ENCODE measurements around the gene BCO1.

The BCO1 gene

GRCh38 chr16:81321536-81321935 lies 83.0 kb downstream of the BCO1 start:
- H3K4me3 ChIP-seq (ENCODE audit: low read depth, low read length) = no peak overlapping the region
- DNase-seq (ENCODE audit: low read depth) = no peak
- TF ChIP-seq CTCF (IDR thresholded peaks at IDR 0.05; ENCODE audit: low read depth, low read length, missing control alignments) = no peak

DNA sequence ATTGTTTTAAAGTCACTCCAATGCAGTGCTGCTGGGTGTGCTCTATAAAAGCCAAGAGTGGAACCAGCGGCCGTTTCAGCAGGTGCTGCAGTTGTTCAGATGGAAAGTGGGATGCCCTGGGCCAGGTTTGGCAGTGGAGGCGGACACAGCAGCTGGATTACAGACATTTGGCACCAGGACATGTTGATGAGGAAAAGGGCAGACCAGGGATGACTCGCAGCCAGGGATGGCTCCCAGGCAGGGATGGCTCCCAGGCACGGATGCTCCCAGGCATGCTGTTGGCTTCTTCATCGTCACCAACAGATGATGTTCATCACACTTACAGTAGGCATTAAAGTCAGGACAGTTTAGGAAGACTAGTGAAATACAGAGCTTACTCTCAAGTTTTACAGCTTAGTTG lies 86.3 kb downstream of the BCO1 start:
- no peak for DNase-seq (ENCODE audit: low read depth)
- H3K4me3 ChIP-seq (ENCODE audit: low read depth, low read length) = no peak overlapping the region
- no peak for TF ChIP-seq CTCF (IDR thresholded peaks at IDR 0.05; ENCODE audit: low read depth, low read length, missing control alignments)

DNA sequence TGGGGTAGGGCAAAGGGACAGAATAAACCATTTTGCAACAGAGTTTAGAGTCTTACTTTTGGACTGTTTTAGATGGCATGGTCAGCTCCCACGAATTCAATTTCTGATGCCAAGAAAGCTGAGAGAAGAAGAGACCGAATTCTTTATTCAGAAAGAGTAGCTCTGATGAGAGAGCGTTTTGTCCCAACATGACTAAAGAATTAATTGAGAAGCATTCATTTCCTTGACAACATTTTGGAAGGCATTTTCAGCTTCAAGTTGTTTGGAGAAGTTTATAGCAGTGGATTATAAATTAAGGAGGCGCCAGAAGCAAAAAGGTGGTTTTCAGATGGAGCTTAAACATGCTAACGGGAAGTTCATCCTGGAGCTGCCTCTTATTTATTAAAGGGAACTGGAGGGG lies 88.5 kb downstream of the BCO1 start:
- no peak for TF ChIP-seq CTCF (IDR thresholded peaks at IDR 0.05; ENCODE audit: low read depth, low read length, missing control alignments)
- DNase-seq (ENCODE audit: low read depth) = no peak
- no peak overlapping the region for H3K4me3 ChIP-seq (ENCODE audit: low read depth, low read length)

DNA sequence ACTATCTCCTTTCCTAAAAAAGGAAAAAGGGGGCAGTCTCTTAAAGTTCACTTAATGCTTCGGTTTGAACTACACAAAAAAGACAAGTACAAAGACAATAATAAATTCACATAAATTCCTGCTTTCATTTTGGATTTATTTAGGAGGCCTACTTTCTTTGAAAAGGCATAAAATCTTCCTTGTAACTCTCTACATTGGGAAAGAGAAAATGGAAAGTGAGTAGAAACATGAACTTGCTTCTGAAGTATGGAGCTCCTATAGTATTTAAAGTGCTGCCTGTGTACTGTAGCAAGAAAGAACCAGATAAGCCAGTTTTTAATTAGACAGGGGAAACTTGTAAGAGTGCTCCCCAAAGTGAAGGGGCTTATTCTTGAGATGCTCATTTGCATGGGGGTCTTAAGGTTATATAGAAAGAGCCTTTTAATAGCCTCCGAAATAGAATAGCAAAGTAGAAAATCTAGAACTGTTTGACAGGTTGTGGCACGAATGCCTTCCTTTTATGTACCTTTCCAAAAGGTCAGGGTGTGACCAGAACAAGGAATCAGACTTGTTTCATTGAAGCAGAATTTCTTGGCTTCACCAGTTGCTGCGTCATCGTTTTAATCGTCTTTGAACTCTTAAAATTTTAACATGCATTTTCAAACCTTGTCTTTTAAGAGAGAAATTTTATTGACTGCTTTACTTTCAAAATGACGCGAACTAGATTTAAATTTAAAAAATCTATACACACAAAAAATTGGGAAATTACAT lies 89.1 kb downstream of the BCO1 start:
- H3K4me3 ChIP-seq (ENCODE audit: low read depth, low read length) = no peak overlapping the region
- no peak for DNase-seq (ENCODE audit: low read depth)
- TF ChIP-seq CTCF (IDR thresholded peaks at IDR 0.05; ENCODE audit: low read depth, low read length, missing control alignments) = no peak

DNA sequence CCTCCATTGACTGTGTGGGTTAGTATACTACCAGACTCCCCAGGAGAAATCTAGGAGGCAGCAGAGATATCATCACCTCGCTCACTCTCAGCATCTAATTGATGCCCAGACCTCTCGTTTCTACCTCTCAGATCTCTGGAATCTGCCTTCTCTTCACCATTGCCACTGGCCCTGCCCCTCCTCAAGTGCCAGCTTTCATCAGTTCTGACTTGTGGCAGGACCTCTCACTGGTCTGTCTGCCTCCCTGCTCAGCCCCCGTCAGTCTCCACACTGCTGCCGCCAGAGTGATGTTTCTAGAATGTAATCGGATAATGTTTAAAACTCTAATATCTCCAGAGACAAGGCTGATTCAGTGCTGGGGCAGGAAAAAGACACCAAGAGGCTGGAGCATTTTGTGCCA lies 91.5 kb downstream of the BCO1 start:
- no peak for DNase-seq (ENCODE audit: low read depth)
- no peak overlapping the region for H3K4me3 ChIP-seq (ENCODE audit: low read depth, low read length)
- no peak for TF ChIP-seq CTCF (IDR thresholded peaks at IDR 0.05; ENCODE audit: low read depth, low read length, missing control alignments)

DNA sequence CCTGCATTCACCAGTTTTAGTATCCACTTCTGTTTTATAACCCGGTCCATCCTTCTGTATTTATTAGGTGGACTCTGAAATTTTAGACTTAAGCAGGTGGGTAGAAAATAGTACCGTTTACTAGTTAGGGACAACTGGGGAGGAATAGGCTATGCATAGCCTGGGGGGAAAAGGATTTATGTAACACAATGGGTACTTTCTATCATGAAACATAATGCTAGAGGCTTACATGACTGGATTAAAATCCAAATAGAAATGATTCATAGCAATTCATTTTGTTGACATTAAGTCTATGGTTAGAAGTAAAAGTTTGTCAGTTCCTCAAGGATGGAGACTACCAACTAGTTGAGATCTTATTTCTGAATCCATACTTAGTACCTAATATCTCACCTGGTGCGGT lies 94.9 kb downstream of the BCO1 start:
- H3K4me3 ChIP-seq (ENCODE audit: low read depth, low read length) = no peak overlapping the region
- no peak for TF ChIP-seq CTCF (IDR thresholded peaks at IDR 0.05; ENCODE audit: low read depth, low read length, missing control alignments)
- no peak for DNase-seq (ENCODE audit: low read depth)

DNA sequence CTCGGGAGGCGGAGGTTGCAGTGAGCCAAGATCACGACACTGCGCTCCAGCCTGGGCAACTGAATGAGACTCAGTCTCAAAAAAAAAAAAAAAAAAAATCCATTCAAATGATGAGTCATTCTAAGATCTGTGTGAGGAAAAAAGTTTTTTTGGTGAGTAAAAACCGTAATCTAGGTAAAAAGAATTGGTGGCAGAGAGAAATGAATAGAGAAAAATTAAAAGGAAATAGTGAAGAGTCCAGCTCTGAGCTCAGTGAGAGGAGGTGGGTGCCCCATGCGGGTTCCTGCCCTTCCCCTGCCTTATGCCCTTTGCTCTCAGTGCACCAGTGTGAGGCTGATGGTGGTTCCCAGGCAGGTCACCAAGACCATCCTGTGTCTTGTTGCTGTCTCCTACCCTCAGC lies 97.2 kb downstream of the BCO1 start:
- TF ChIP-seq CTCF (IDR thresholded peaks at IDR 0.05; ENCODE audit: low read depth, low read length, missing control alignments) = no peak
- no peak overlapping the region for H3K4me3 ChIP-seq (ENCODE audit: low read depth, low read length)
- DNase-seq (ENCODE audit: low read depth) = no peak
